DOHH2 (cell line): ENCODE measurements around the gene CAPS.

Experiments used
- H3F3A ChIP-seq: fragments of 200-600 bp; sonication (generic), shearing (Covaris generic); 2 replicates; pipeline ENCODE4 v1.6.0; 2016; ENCODE audit warnings: antibody characterized with exemption, mild to moderate bottlenecking; ENCODE audit not compliant: control insufficient read depth, insufficient read depth
- H3K27ac ChIP-seq: fragments of 200-600 bp; sonication (generic); 2 replicates; pipeline ENCODE4 v1.5.1; 2014; ENCODE audit warnings: low read depth, mild to moderate bottlenecking, low read length, moderate library complexity
- H3K27me3 ChIP-seq: fragments of 200-600 bp; sonication (generic); 2 replicates; pipeline ENCODE4 v1.6.1; 2014; ENCODE audit warnings: mild to moderate bottlenecking, low read length, mixed read lengths; ENCODE audit not compliant: control insufficient read depth
- H3K36me3 ChIP-seq: fragments of 200-600 bp; sonication (generic); 2 replicates; pipeline ENCODE4 v1.6.1; 2014; ENCODE audit warnings: mild to moderate bottlenecking, low read length, moderate library complexity, mixed read lengths; ENCODE audit not compliant: control insufficient read depth
- H3K4me1 ChIP-seq: fragments of 200-600 bp; sonication (generic); 2 replicates; pipeline ENCODE4 v1.6.1; 2014; ENCODE audit warnings: mild to moderate bottlenecking, low read length, mixed read lengths; ENCODE audit not compliant: control insufficient read depth
- H3K4me2 ChIP-seq: fragments of 200-600 bp; sonication (generic); 2 replicates; pipeline ENCODE4 v1.6.0; 2014; ENCODE audit warnings: mild to moderate bottlenecking, low read length, moderate library complexity
- H3K4me3 ChIP-seq: fragments of 200-600 bp; sonication (generic); 2 replicates; pipeline ENCODE4 v1.5.1; 2014; ENCODE audit warnings: mild to moderate bottlenecking, low read length, mixed read lengths
- H3K79me2 ChIP-seq: fragments of 200-600 bp; sonication (generic); 2 replicates; pipeline ENCODE4 v1.6.1; 2014; ENCODE audit warnings: mild to moderate bottlenecking, low read length, mixed read lengths; ENCODE audit not compliant: control insufficient read depth
- H3K9me2 ChIP-seq: fragments of 200-600 bp; sonication (generic); replicated peaks from 2 replicates; pipeline ENCODE4 v1.6.1; 2014; ENCODE audit warnings: mild to moderate bottlenecking, low read length, mixed read lengths; ENCODE audit not compliant: control insufficient read depth
- H3K9me3 ChIP-seq: fragments of 200-600 bp; sonication (generic); 2 replicates; pipeline ENCODE4 v1.6.1; 2014; ENCODE audit warnings: antibody characterized with exemption, low read length, mixed read lengths; ENCODE audit not compliant: control insufficient read depth, insufficient read depth
- H4K20me1 ChIP-seq: fragments of 200-600 bp; sonication (generic); 2 replicates; pipeline ENCODE4 v1.6.0; 2014; ENCODE audit warnings: low read depth, mild to moderate bottlenecking, antibody characterized with exemption, low read length, moderate library complexity; ENCODE audit not compliant: control insufficient read depth, insufficient read depth
- EZH2phosphoT487 ChIP-seq: fragments of 200-600 bp; sonication (generic); IDR thresholded peaks from 2 replicates; pipeline ENCODE4 v1.6.1; 2017; ENCODE audit warnings: borderline replicate concordance, mild to moderate bottlenecking, antibody characterized with exemption, low read length, moderate library complexity, mixed read lengths
- TF ChIP-seq, protein P1 (sequence below): fragments of 200-600 bp; sonication (generic); IDR thresholded peaks from one replicate; pipeline ENCODE4 v1.5.1; 2014; ENCODE audit warnings: antibody characterized with exemption, mild to moderate bottlenecking, low read depth, low read length; ENCODE audit not compliant: poor library complexity, severe bottlenecking

CAPS gene

DNA sequence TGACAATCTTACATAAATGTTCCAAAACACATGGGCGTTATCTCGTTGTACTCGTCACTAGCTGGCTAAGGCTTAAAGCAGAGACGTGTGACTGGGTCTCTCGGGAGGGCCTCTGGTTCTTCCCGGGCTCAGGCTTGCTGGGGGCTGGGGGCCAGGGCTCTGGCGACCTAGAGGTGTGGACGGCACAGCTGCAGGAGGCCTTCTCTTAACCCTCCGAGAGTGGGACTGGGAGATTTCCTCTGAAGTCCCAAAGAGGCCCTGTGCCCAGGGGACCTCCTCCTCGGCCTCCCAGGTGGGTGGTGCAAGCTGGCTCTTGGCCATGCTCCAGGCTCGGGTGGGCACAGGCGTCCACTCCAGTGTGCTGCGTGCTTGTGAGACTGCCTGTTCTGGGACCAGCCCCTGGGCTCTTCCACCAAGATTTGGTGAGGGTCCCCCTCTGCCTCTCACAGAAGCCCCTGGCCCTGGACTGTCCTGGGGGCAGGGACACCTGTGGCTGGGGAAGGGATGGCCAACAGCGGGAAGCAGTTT is 2.2 kb downstream of the CAPS start:
- Histone ChIP-seq H4K20me1 (no peaks in the 10 kb centered on the region), H3K36me3 (peaks cover 42% of the 10 kb centered on the region), H3K4me1 (no peaks in the 10 kb centered on the region), H3K9me3 (no peaks in the 10 kb centered on the region), H3K27me3 (no peaks in the 10 kb centered on the region), H3K9me2 (no peaks in the 10 kb centered on the region), H3K27ac (no peak overlapping the region), H3K79me2 (no peaks in the 10 kb centered on the region), H3F3A (no peaks in the 10 kb centered on the region), H3K4me2 (no peak overlapping the region), H3K4me3 (no peak overlapping the region)
- TF ChIP-seq, protein P1, sequence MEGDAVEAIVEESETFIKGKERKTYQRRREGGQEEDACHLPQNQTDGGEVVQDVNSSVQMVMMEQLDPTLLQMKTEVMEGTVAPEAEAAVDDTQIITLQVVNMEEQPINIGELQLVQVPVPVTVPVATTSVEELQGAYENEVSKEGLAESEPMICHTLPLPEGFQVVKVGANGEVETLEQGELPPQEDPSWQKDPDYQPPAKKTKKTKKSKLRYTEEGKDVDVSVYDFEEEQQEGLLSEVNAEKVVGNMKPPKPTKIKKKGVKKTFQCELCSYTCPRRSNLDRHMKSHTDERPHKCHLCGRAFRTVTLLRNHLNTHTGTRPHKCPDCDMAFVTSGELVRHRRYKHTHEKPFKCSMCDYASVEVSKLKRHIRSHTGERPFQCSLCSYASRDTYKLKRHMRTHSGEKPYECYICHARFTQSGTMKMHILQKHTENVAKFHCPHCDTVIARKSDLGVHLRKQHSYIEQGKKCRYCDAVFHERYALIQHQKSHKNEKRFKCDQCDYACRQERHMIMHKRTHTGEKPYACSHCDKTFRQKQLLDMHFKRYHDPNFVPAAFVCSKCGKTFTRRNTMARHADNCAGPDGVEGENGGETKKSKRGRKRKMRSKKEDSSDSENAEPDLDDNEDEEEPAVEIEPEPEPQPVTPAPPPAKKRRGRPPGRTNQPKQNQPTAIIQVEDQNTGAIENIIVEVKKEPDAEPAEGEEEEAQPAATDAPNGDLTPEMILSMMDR = no peak
- no peak for TF ChIP-seq EZH2phosphoT487

DNA sequence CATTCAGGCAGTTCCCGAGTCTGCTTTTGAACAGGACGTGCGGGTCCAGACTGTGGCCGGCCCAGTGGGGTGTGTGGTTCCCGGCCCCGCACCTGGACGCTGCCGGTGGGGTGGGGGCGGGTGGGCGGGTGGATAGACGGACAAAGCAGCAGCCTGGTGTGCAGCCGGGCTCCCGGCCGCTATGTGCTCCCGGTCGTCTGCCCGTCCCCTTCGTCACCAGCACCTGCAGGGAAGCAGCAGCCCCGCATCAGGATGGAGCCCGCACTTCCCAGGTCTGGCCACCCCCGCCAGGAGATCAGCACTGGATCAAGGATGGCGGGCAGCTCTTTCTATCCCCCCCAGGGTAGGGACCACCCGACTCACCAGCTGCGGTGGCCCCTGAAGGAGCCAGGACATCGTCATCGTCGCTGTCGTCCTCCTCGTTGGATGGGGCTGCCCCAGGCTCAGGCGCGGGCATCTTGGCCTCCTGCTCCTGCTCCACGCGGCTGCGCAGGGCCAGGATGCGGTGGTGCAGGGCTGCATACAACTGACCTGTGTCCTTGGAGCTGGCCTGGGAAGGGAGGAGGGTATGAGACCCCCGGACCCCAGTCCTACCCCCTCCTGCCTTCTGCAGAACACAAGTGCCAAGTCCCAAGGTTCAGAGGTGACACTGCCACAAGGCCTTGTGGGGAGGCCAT is 3.5 kb downstream of the CAPS start:
- no peak for TF ChIP-seq EZH2phosphoT487
- TF ChIP-seq, protein P1 = no peak
- Histone ChIP-seq H3K9me2 (no peaks in the 10 kb centered on the region), H3K27ac (no peak overlapping the region), H3K4me3 (no peak overlapping the region), H3F3A (no peaks in the 10 kb centered on the region), H3K36me3 (peaks cover 47% of the 10 kb centered on the region), H3K79me2 (no peaks in the 10 kb centered on the region), H3K9me3 (no peaks in the 10 kb centered on the region), H4K20me1 (no peaks in the 10 kb centered on the region), H3K27me3 (no peaks in the 10 kb centered on the region), H3K4me1 (no peaks in the 10 kb centered on the region), H3K4me2 (no peak overlapping the region)

GRCh38 chr19:5918463-5919079 is 4.5 kb downstream of the CAPS start:
- H3K4me1 ChIP-seq = no peaks in the 10 kb centered on the region
- TF ChIP-seq, protein P1 = no peak
- TF ChIP-seq EZH2phosphoT487 = no peak
- no peak overlapping the region for H3K4me3 ChIP-seq
- no peaks in the 10 kb centered on the region for H3F3A ChIP-seq
- no peak overlapping the region for H3K4me2 ChIP-seq
- H3K79me2 ChIP-seq = no peaks in the 10 kb centered on the region
- H3K27me3 ChIP-seq = no peaks in the 10 kb centered on the region
- peaks cover 55% of the 10 kb centered on the region for H3K36me3 ChIP-seq
- no peaks in the 10 kb centered on the region for H3K9me3 ChIP-seq
- no peaks in the 10 kb centered on the region for H4K20me1 ChIP-seq
- no peak overlapping the region for H3K27ac ChIP-seq
- H3K9me2 ChIP-seq = no peaks in the 10 kb centered on the region
